HEK293T (cell line): ENCODE measurements around the gene AOAH.

Source experiments
- ARNT ChIP-seq: fragments of 450-650 bp; IDR thresholded peaks from 2 replicates; pipeline ENCODE4 v1.6.1; 2017; ENCODE audit warnings: mild to moderate bottlenecking
- BHLHE40 ChIP-seq: fragments of 450-650 bp; IDR thresholded peaks from 2 replicates; pipeline ENCODE4 v1.6.1; 2016; ENCODE audit warnings: mild to moderate bottlenecking, moderate library complexity, borderline replicate concordance
- ELF4 ChIP-seq: fragments of 450-650 bp; IDR thresholded peaks from 2 replicates; pipeline ENCODE4 v1.6.1; 2017; ENCODE audit warnings: antibody characterized with exemption
- FOXA1 ChIP-seq: fragments of 450-650 bp; IDR thresholded peaks from 2 replicates; pipeline ENCODE4 v1.6.1; 2016; ENCODE audit warnings: mild to moderate bottlenecking
- FOXK2 ChIP-seq: fragments of 450-650 bp; IDR thresholded peaks from 2 replicates; pipeline ENCODE4 v1.6.1; 2016; ENCODE audit warnings: mild to moderate bottlenecking
- FOXM1 ChIP-seq: fragments of 450-650 bp; IDR thresholded peaks from 2 replicates; pipeline ENCODE4 v1.6.1; 2017; ENCODE audit warnings: mild to moderate bottlenecking, borderline replicate concordance
- LEF1 ChIP-seq: fragments of 450-650 bp; IDR thresholded peaks from 2 replicates; pipeline ENCODE4 v1.6.1; 2017; ENCODE audit warnings: mild to moderate bottlenecking, borderline replicate concordance
- NFRKB ChIP-seq: fragments of 450-650 bp; IDR thresholded peaks from 2 replicates; pipeline ENCODE4 v1.6.1; 2016; ENCODE audit warnings: mild to moderate bottlenecking, moderate library complexity
- SP1 ChIP-seq: fragments of 450-650 bp; IDR thresholded peaks from 2 replicates; pipeline ENCODE4 v1.6.1; 2017
- TARDBP ChIP-seq: fragments of 450-650 bp; IDR thresholded peaks from 2 replicates; pipeline ENCODE4 v1.6.1; 2016

DNA sequence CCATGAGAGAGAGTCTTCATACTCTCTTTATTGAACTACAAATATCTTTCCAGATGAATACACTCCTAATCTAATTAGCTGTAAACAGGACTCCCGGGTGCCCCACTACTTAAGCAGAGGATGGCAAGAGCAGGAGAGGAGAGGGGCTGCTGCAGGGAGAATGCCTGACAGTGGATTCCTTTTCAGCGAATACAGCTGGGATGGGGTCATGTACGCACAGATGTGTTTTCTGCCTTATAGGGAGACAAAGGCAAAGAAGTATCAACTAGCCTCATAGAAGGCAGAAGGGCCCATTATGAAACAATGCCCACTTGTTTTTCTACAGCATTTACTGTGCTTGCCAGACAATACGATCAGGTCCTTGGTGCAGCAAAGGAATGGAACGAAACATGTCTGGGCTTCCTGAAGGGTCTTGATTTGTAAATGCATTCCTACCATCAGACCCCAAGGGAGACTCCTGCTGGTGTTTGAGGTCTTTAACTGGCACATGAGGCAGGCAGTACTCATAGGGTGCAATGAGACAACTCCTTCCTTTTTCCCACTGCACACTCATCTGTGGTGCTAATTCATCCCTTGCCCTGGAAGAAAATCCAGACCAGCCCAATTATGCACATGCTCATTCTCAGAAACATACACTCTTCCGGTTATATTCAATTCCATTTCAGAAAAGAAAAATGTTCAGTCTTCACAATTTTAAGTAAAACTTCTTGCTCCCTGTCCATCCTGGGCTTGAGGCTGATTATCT is 117.1 kb downstream of the AOAH start:
- TF ChIP-seq TARDBP (no peak), SP1 (no peak), FOXA1 (no peak), ELF4 (no peak), BHLHE40 (no peak), LEF1 (no peak), FOXM1 (no peak), NFRKB (no peak), ARNT (no peak), FOXK2 (no peak)
